Inferior parietal cortex (tissue), 1 donor: ENCODE data around the gene FCRL2.
"Not testable (repeated sequence)": the region's sequence is repeated elsewhere in the genome, so short reads cannot be mapped to it uniquely, and the experiment has no call there.

Experiments used
- DNase-seq: peaks from one replicate; pipeline ENCODE4 v3.0.0-alpha.2; 2016; ENCODE audit errors: extremely low spot score

Gene FCRL2

GRCh38 chr1:157751283-157751682, 25.6 kb downstream of the FCRL2 start:
- DNase-seq: no peak

- no peak for DNase-seq
Measured at GRCh38 chr1:157748262-157748817, 28.6 kb downstream of the FCRL2 start.

GRCh38 chr1:157739229-157739901, 37.6 kb downstream of the FCRL2 start:
- no peak for DNase-seq

DNA sequence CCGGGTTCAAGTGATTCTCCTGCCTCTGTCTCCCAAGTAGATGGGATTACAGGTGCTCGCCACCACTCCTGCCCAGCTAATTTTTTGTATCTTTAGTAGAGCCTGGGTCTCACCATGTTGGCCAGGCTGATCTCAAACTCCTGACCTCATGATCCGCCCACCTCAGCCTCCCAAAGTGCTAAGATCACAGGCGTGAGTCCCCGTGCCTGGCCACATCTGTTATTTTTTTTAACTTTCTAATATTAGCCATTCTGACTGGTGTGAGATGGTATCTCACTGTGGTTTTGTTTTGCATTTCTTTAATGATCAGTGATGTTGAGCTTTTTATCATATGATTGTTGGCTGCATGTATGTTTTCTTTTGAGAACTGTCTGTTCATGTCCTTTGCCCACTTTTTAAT, 40.9 kb downstream of the FCRL2 start:
- DNase-seq: not testable (repeated sequence)

DNA sequence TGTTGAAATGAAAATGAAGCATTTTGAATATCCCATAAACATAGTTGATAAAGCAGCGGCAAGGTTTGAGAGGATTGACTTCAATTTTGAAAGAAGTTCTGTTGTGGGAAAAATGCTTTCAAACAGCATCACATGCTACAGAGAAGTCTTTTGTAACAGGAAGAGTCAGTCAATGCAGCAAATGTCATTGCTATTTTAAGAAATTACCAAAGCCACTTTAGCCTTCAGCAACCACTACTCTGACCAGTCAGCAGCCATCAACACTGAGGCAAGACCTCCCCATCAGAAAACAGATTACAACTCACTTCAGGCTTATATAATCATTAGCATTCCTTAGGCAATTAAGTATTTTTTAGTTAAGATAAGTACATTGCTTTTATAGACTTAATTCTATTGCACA, 42.6 kb downstream of the FCRL2 start:
- DNase-seq: no peak

DNA sequence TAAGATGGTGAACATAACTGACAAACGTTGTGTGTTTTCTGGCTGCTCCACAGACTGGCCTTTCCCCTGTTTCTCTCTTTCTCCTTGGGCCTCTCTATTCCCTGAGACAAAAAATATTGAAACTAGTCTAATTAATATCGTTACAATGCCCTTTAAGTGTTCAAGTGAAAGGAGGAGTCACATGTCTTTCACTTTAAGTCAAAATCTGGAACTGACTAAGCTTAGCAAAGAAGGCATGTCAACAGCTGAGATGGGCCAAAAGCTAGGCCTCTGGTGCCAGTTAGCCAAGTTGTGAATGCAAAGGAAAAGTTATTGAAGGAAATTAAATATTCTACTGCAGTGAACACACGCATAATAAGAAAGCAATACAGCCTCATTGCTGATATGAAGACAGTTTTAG, 44.2 kb downstream of the FCRL2 start:
- no peak for DNase-seq

DNA sequence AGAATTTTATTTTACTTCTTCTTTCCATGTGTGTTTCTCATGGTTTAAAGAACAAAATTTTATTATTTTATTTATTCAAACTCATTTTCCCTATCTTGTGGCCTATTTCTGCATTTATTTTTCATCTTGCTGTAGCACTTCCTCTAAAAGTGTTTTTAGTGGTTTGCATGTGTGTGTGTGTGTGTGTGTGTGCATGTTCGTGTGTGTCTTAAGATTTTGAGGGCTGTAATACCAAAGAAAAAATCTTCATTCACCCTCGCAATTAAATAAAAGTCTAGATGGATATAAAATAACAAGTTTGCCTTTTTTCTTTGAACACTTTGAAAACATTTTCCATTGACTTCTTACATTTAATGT, 51.7 kb downstream of the FCRL2 start:
- no peak for DNase-seq

- DNase-seq: no peak
Measured at GRCh38 chr1:157724537-157725220, 52.3 kb downstream of the FCRL2 start.

DNA sequence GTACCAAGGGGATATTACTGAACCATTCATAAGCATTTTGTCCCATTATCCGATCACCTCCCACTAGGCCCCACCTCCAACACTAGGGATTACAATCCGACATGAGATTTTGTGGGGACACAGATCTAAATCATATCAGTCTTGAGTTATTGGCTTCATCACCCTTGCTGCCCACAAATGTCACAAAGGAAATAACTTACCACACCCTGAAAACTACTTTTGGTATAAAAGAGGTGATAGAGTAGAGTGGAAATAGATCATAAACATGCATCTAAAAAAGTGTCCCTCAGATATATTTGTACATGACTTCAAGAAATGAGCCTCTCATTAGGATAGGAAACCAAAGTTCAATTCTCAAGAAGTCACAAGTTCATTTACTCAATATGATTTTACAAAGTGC, 53.8 kb downstream of the FCRL2 start:
- DNase-seq: no peak

GRCh38 chr1:157721985-157722384, 54.9 kb downstream of the FCRL2 start:
- no peak for DNase-seq

GRCh38 chr1:157715736-157716135, 61.2 kb downstream of the FCRL2 start:
- DNase-seq: no peak

- DNase-seq: no peak
Measured at GRCh38 chr1:157711802-157712201, 65.1 kb downstream of the FCRL2 start.

DNA sequence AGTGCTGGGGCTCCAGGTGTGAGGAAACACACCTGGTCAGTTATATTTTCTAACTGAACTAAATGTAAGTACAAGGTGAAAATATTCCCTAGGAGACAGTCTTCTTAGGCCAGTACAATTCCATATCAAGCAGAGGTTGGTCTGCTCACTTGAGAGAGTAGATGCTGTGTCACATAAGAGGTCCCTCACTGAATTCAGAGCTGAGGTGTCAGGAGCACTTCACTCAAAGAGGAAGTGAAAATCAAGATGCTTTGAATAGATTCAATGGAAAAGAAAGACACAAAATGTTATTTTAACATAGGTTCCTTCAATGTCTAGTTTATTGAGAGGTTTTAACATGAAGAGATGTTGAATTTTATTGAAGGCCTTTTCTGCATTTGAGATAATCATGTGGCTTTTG, 72.1 kb downstream of the FCRL2 start:
- DNase-seq: no peak

GRCh38 chr1:157703981-157704380, 73.0 kb downstream of the FCRL2 start:
- DNase-seq: no peak

GRCh38 chr1:157702308-157702825, 74.6 kb downstream of the FCRL2 start:
- DNase-seq: no peak

DNA sequence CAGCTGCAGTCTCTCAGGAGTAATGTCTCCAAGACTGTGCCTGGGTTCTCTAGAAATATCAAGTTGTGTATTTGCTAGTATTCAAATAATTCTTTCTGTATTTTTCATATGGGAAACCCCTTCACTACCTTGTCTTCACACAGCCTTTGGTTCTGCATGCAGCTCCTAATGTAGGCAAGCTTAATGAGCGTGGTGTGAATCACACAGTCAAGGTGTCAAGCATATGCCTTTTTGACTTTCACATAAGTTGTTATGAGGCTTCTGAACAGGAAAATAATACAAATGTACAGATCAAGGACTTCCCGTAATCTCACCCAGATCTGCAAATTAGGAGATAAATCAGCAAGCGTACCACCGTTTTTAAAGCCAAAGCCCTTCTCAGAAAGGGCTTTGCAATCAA, 76.2 kb downstream of the FCRL2 start, which contains the start of gene FCRL3:
Gene FCRL3, minus strand, starts transcription at position 38 of the 400 bp plus-strand sequence. CDS start 280 bp downstream, outside the sequence.
- DNase-seq: no peak

GRCh38 chr1:157700305-157700704, 76.6 kb downstream of the FCRL2 start:
- DNase-seq: no peak

DNA sequence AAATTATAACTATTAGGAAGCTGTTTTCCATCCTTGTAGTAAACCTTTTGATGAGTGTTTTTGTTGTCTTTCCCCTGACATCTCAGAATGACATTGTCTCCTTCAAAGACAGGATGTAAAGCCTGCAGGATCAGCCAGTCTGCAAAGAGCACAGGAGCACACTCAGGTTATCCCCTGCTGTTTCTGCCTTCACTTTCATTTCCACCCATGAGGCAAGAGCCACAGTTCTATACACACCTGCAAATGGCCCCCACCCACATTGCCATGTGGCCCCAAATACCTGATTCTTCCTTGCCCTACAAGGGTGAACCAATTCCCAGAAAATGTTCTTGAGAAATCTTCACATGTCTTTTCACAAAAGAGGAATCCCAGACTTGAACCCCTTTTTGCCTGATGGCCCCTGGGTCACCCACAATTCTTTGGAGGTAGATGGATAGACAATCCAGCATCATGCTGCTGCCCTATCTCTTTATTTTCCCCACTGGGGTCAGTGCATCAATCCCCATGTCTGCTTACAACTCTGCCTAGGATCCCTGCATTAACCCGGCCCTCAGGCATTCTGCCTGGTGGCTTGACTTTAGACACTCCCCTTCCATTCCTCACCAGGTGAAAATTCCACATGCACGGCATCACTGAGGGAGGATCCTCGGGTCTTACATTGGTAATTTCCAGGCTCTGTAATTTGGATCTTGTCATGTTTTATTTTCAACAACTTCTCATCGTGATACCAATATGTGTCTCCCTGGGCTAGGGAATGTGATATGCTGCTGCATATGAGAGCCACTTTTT, 79.0 kb downstream of the FCRL2 start:
- no peak for DNase-seq

DNA sequence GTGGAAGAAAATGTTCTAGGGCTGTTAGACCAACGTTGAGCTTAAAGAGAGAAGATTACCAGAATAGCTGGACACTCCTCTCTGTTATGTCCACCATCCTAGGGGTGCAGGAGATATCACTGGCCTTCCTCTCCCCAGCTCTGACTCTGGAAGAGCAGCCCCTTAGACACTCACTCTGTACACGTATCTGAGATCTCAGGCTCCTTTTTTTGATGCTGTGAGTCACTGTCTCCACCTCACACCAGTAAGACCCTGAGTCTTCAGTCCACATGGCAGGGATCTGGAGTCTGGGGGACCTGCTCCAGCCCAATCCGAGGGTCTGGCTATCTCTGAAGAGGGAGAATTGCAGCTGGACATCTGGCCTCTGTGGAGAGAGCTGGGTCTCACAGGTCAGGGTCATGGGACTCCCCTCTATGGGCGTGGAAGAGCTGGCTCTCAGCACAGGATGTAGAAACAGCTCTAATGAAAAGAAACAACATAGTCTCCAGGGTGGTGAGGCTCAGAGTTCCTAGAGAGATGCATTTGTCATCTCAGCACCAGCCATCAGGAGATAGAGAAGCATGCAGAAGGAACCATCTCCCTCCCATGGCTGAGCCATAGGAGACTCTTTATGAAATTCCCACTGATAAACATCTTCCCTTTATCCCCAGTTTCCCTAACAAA, 79.8 kb downstream of the FCRL2 start:
- DNase-seq: no peak
